ENCODE data around the gene UBE2G2.

The UBE2G2 gene

DNA sequence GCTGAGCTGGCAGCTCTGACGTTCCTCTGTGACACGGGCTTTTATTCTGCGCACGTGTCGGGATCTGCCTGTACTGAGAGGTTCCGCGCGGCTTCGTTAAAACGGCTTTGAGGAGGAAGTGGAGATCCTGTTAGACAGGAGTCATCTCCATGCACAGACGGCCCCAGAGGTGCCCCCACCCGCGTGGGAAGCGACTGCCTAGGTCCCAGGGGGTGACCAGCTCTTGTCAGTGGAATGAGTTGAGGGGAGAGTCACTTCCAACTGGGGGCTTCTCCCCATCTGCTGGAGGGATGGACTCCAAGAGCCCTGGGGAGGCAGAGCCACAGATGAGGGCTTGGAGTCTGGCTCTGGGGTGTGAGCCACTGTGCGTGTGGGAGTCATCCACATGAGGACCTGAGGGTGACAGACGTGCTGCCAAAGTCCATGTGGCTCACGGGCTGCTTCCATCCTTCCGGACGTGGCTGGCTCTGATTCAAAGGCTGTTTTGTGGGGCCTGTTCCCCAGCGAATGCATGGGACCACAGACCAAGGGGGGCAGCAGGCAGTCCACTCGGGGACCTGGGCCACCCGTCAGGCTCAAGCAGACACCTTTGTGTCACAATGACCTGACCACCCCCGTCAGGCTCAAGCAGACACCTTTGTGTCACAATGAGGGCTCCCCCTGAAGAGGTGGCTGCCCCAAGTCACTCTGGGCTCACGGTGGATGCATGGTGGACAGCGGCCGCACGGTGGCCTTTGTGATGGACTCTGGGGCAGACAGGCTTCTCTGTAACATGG lies 45.1 kb upstream of the UBE2G2 start:
- Histone ChIP-seq H3K4me3 (ENCODE audit: low read length in 2 of 2) (no peak overlapping the region), H3K36me3 (replicated peaks in 1 of 2; ENCODE audit: control insufficient read depth in 2 of 2, insufficient read depth in 2 of 2, low read length in 2 of 2) (peaks cover 22 to 31% of the 10 kb centered on the region in 2 donors)
- WGBS, 2 donors (ENCODE audit: extremely low coverage in 2 of 2, insufficient read length in 2 of 2, insufficient replicate concordance in 1 of 2) = no CpG with 5 or more reads among the region's 27 CpGs

GRCh38 chr21:44846224-44846484 lies 44.5 kb upstream of the UBE2G2 start:
- no peaks in the 10 kb centered on the region for H3K9me3 ChIP-seq (replicated peaks in 1 of 2; ENCODE audit: control insufficient read depth in 2 of 2, insufficient read depth in 1 of 2, low read depth in 1 of 2, low read length in 2 of 2)
- no peak overlapping the region for H4K8ac ChIP-seq (ENCODE audit: low read depth, low read length)
- WGBS, 2 donors (ENCODE audit: extremely low coverage in 2 of 2, insufficient read length in 2 of 2, insufficient replicate concordance in 1 of 2) = no CpG with 5 or more reads among the region's 1 CpG
- peaks cover 20 to 25% of the 10 kb centered on the region in 2 donors for H3K36me3 ChIP-seq (replicated peaks in 1 of 2; ENCODE audit: control insufficient read depth in 2 of 2, insufficient read depth in 2 of 2, low read length in 2 of 2)
- H3K4me1 ChIP-seq (ENCODE audit: control insufficient read depth in 2 of 2, insufficient read depth in 1 of 2, low read depth in 1 of 2, low read length in 2 of 2) = peaks cover 0 to 9% of the 10 kb centered on the region in 2 donors
- H3K18ac ChIP-seq (ENCODE audit: low read length) = peak overlapping the region; percentile 52
- H4K91ac ChIP-seq (ENCODE audit: low read depth, low read length, poor library complexity) = no peak overlapping the region
- no peak overlapping the region for H2AFZ ChIP-seq (ENCODE audit: low read length)
- peaks cover 0 to 5% (median 0%) of the 10 kb centered on the region in 3 experiments for H3K27me3 ChIP-seq (ENCODE audit: control insufficient read depth in 3 of 3, insufficient read depth in 3 of 3, low read depth in 1 of 3, low read length in 3 of 3)
- no peak overlapping the region for H2BK15ac ChIP-seq (ENCODE audit: low read length)
- H2BK5ac ChIP-seq (ENCODE audit: low read length) = no peak overlapping the region
- DNase-seq (ENCODE audit: low spot score) = no peak
- peak overlapping the region; percentile 61 for H3K4me2 ChIP-seq (ENCODE audit: insufficient read depth, low read length, poor library complexity, severe bottlenecking)
- no peak overlapping the region for H3K4me3 ChIP-seq (ENCODE audit: low read length in 2 of 2)
- no peak overlapping the region for H3K23ac ChIP-seq (ENCODE audit: low read depth, low read length, poor library complexity)
- no peak overlapping the region for H3K27ac ChIP-seq (replicated peaks; ENCODE audit: low read length)
- H2BK12ac ChIP-seq (ENCODE audit: low read length) = no peak overlapping the region
- no peak overlapping the region for H2BK120ac ChIP-seq (ENCODE audit: low read depth, low read length)
- no peak overlapping the region for H2AK5ac ChIP-seq (ENCODE audit: low read depth, low read length)
- no peaks in the 10 kb centered on the region for H3K79me1 ChIP-seq (ENCODE audit: low read depth, low read length)
- no peak overlapping the region for H3K9ac ChIP-seq (ENCODE audit: low read depth, low read length, poor library complexity)
- no peak overlapping the region for H3K14ac ChIP-seq (ENCODE audit: low read length)
- H3K4ac ChIP-seq (ENCODE audit: low read length) = no peak overlapping the region

More for the DNA sequence above, 45.1 kb upstream of the UBE2G2 start:
- Histone ChIP-seq H3K9ac (ENCODE audit: low read depth, low read length, poor library complexity) (no peak overlapping the region), H2BK5ac (ENCODE audit: low read length) (no peak overlapping the region), H4K91ac (ENCODE audit: low read depth, low read length, poor library complexity) (peak overlapping the region; percentile 26), H3K27me3 (ENCODE audit: control insufficient read depth in 3 of 3, insufficient read depth in 3 of 3, low read depth in 1 of 3, low read length in 3 of 3) (peaks cover 0 to under 1% (median 0%) of the 10 kb centered on the region in 3 experiments), H3K4me2 (ENCODE audit: insufficient read depth, low read length, poor library complexity, severe bottlenecking) (no peak overlapping the region), H2BK120ac (ENCODE audit: low read depth, low read length) (no peak overlapping the region), H3K18ac (ENCODE audit: low read length) (peak overlapping the region; percentile 86), H3K4ac (ENCODE audit: low read length) (no peak overlapping the region), H2AFZ (ENCODE audit: low read length) (no peak overlapping the region), H3K9me3 (replicated peaks in 1 of 2; ENCODE audit: control insufficient read depth in 2 of 2, insufficient read depth in 1 of 2, low read depth in 1 of 2, low read length in 2 of 2) (no peaks in the 10 kb centered on the region), H3K79me1 (ENCODE audit: low read depth, low read length) (no peaks in the 10 kb centered on the region), H2BK15ac (ENCODE audit: low read length) (no peak overlapping the region), H2AK5ac (ENCODE audit: low read depth, low read length) (peak overlapping the region; percentile 6), H3K27ac (replicated peaks; ENCODE audit: low read length) (no peak overlapping the region), H3K4me1 (ENCODE audit: control insufficient read depth in 2 of 2, insufficient read depth in 1 of 2, low read depth in 1 of 2, low read length in 2 of 2) (peaks cover 0 to 9% of the 10 kb centered on the region in 2 donors), H3K23ac (ENCODE audit: low read depth, low read length, poor library complexity) (peak overlapping the region; percentile 75), H2BK12ac (ENCODE audit: low read length) (no peak overlapping the region), H3K14ac (ENCODE audit: low read length) (no peak overlapping the region), H4K8ac (ENCODE audit: low read depth, low read length) (no peak overlapping the region)
- no peak for DNase-seq (ENCODE audit: low spot score)

DNA sequence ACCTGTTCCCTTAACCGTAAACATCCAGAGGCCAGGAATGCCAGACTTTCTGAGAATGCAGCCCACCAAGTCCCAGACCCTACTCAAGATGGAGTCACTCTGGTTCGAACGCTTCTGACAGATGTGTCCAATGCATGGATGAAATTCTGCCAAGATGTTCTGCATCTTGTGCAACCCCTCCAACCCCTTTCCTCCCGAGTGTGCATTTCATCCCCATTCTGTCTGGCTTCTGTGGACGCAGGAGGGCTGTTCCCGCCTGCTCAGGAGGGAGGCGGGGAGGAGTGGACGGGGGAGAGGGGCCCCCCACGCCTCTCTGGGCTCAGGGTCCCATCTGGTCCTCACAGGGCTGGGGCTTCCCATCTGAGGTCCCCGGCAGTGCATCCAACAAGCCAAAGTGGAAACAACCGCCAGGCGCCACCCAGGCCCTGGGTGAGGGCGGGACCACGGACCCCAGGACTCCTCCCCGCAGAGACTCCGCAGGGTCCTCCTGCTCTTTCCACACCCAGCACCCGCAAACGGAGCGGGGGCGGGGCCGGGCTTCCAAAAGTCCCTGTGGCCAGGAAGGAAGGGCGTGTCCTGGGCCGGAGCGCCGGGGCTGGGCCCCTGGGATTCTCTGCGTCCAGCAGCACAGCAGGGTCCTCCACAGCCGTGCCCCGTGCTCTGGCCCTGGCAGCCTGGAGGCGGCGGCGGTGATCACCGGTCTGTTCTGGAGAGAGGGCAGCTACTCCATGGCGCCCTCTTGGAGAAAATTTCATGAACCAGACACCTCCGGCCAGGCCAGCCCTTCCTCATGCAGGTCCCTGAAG lies 44.0 kb upstream of the UBE2G2 start:
- no peak overlapping the region for H2AFZ ChIP-seq (ENCODE audit: low read length)
- H2BK5ac ChIP-seq (ENCODE audit: low read length) = no peak overlapping the region
- peak overlapping the region; percentile 5 for H3K9ac ChIP-seq (ENCODE audit: low read depth, low read length, poor library complexity)
- no peak overlapping the region for H4K8ac ChIP-seq (ENCODE audit: low read depth, low read length)
- H3K4ac ChIP-seq (ENCODE audit: low read length) = no peak overlapping the region
- H2BK12ac ChIP-seq (ENCODE audit: low read length) = no peak overlapping the region
- no CpG with 5 or more reads among the region's 34 CpGs for WGBS, 2 donors (ENCODE audit: extremely low coverage in 2 of 2, insufficient read length in 2 of 2, insufficient replicate concordance in 1 of 2)
- H3K27me3 ChIP-seq (ENCODE audit: control insufficient read depth in 3 of 3, insufficient read depth in 3 of 3, low read depth in 1 of 3, low read length in 3 of 3) = peaks cover 0 to 6% (median 0%) of the 10 kb centered on the region in 3 experiments
- peak; percentile 55 for DNase-seq (ENCODE audit: low spot score)
- no peak overlapping the region for H3K14ac ChIP-seq (ENCODE audit: low read length)
- H3K4me2 ChIP-seq (ENCODE audit: insufficient read depth, low read length, poor library complexity, severe bottlenecking) = peak overlapping the region; percentile 61
- peak overlapping the region; percentile 6 for H2BK15ac ChIP-seq (ENCODE audit: low read length)
- no peaks in the 10 kb centered on the region for H3K79me1 ChIP-seq (ENCODE audit: low read depth, low read length)
- peaks cover 0 to 9% of the 10 kb centered on the region in 2 donors for H3K4me1 ChIP-seq (ENCODE audit: control insufficient read depth in 2 of 2, insufficient read depth in 1 of 2, low read depth in 1 of 2, low read length in 2 of 2)
- no peak overlapping the region for H2BK120ac ChIP-seq (ENCODE audit: low read depth, low read length)
- H3K23ac ChIP-seq (ENCODE audit: low read depth, low read length, poor library complexity) = peak overlapping the region; percentile 75
- H3K18ac ChIP-seq (ENCODE audit: low read length) = peak overlapping the region; percentile 90
- no peaks in the 10 kb centered on the region for H3K9me3 ChIP-seq (replicated peaks in 1 of 2; ENCODE audit: control insufficient read depth in 2 of 2, insufficient read depth in 1 of 2, low read depth in 1 of 2, low read length in 2 of 2)
- H3K36me3 ChIP-seq (replicated peaks in 1 of 2; ENCODE audit: control insufficient read depth in 2 of 2, insufficient read depth in 2 of 2, low read length in 2 of 2) = peaks cover 17 to 20% of the 10 kb centered on the region in 2 donors
- no peak overlapping the region for H4K91ac ChIP-seq (ENCODE audit: low read depth, low read length, poor library complexity)
- peak overlapping the region in 1 of 2 donors; percentile 65 for H3K4me3 ChIP-seq (ENCODE audit: low read length in 2 of 2)
- H3K27ac ChIP-seq (replicated peaks; ENCODE audit: low read length) = no peak overlapping the region
- H2AK5ac ChIP-seq (ENCODE audit: low read depth, low read length) = peak overlapping the region; percentile 60

- Histone ChIP-seq H2AK5ac (ENCODE audit: low read depth, low read length) (peak overlapping the region; percentile 19), H2BK5ac (ENCODE audit: low read length) (peak overlapping the region; percentile 32), H3K27ac (replicated peaks; ENCODE audit: low read length) (no peak overlapping the region), H4K8ac (ENCODE audit: low read depth, low read length) (no peak overlapping the region), H2BK120ac (ENCODE audit: low read depth, low read length) (no peak overlapping the region), H3K79me1 (ENCODE audit: low read depth, low read length) (no peaks in the 10 kb centered on the region), H3K18ac (ENCODE audit: low read length) (peak overlapping the region; percentile 86), H2BK12ac (ENCODE audit: low read length) (peak overlapping the region; percentile 60), H4K91ac (ENCODE audit: low read depth, low read length, poor library complexity) (no peak overlapping the region), H3K27me3 (ENCODE audit: control insufficient read depth in 3 of 3, insufficient read depth in 3 of 3, low read depth in 1 of 3, low read length in 3 of 3) (peaks cover 0 to 6% (median 0%) of the 10 kb centered on the region in 3 experiments), H3K9ac (ENCODE audit: low read depth, low read length, poor library complexity) (no peak overlapping the region), H2BK15ac (ENCODE audit: low read length) (no peak overlapping the region), H3K9me3 (replicated peaks in 1 of 2; ENCODE audit: control insufficient read depth in 2 of 2, insufficient read depth in 1 of 2, low read depth in 1 of 2, low read length in 2 of 2) (no peaks in the 10 kb centered on the region), H3K14ac (ENCODE audit: low read length) (no peak overlapping the region), H3K4me1 (ENCODE audit: control insufficient read depth in 2 of 2, insufficient read depth in 1 of 2, low read depth in 1 of 2, low read length in 2 of 2) (peaks cover 0 to 9% of the 10 kb centered on the region in 2 donors), H3K36me3 (replicated peaks in 1 of 2; ENCODE audit: control insufficient read depth in 2 of 2, insufficient read depth in 2 of 2, low read length in 2 of 2) (peaks cover 5 to 6% of the 10 kb centered on the region in 2 donors), H3K4me3 (ENCODE audit: low read length in 2 of 2) (no peak overlapping the region), H3K23ac (ENCODE audit: low read depth, low read length, poor library complexity) (no peak overlapping the region), H3K4me2 (ENCODE audit: insufficient read depth, low read length, poor library complexity, severe bottlenecking) (no peak overlapping the region), H3K4ac (ENCODE audit: low read length) (no peak overlapping the region), H2AFZ (ENCODE audit: low read length) (peak overlapping the region; percentile 66)
- WGBS, 2 donors (ENCODE audit: extremely low coverage in 2 of 2, insufficient read length in 2 of 2, insufficient replicate concordance in 1 of 2) = no CpG with 5 or more reads among the region's 16 CpGs
- no peak for DNase-seq (ENCODE audit: low spot score)
Observed at GRCh38 chr21:44844256-44844655, 42.6 kb upstream of the UBE2G2 start.
